Common myeloid progenitor, CD34-positive (primary cell): ENCODE results near the gene GLIPR1.

Experiments used
- CTCF ChIA-PET: fragments of 350-600 bp; sonication (Branson Sonifier 250); formaldehyde crosslinking; loops from one replicate; lab custom pipeline; 2021; ENCODE audit warnings: antibody characterized with exemption; lab: Charles Lee
- POLR2A ChIA-PET: fragments of 350-600 bp; sonication (Branson Sonifier 250); formaldehyde crosslinking; loops from one replicate; lab custom pipeline; 2021; ENCODE audit warnings: antibody characterized with exemption; lab: Charles Lee
- DNase-seq, 3 donors: peaks; one replicate each; pipeline versions ENCODE4 v3.0.0 to v3.0.0-alpha.2; 2013
- H3K27ac ChIP-seq, 2 experiments: 1 replicate in 1 of 2; 2 replicates in 1 of 2; pipeline ENCODE4 v1.7.0; 2013; ENCODE audit warnings: inconsistent platforms in 2 of 2, low read length in 2 of 2, mild to moderate bottlenecking in 2 of 2, low read depth in 1 of 2, moderate library complexity in 1 of 2; ENCODE audit not compliant: severe bottlenecking in 2 of 2, insufficient read depth in 1 of 2, poor library complexity in 1 of 2
- H3K27me3 ChIP-seq, 5 experiments: replicated peaks in 2 of 5; 1 replicate in 3 of 5; 2 replicates in 2 of 5; pipeline versions ENCODE4 v1.6.1 to v1.7.0; 2013; ENCODE audit warnings: low read length in 4 of 5, mild to moderate bottlenecking in 2 of 5, moderate library complexity in 2 of 5, inconsistent platforms in 1 of 5; ENCODE audit not compliant: insufficient read depth in 5 of 5, control insufficient read depth in 4 of 5
- H3K36me3 ChIP-seq, 4 experiments: 1 replicate in 2 of 4; 2 replicates in 2 of 4; pipeline versions ENCODE4 v1.6.1 to v1.7.0; 2013; ENCODE audit warnings: low read length in 3 of 4, control low read depth in 1 of 4, mild to moderate bottlenecking in 1 of 4; ENCODE audit not compliant: control insufficient read depth in 4 of 4, insufficient read depth in 4 of 4
- H3K4me1 ChIP-seq, 4 experiments: 1 replicate in 3 of 4; 2 replicates in 1 of 4; pipeline versions ENCODE4 v1.6.1 to v1.7.1; 2013; ENCODE audit warnings: low read length in 3 of 4, mild to moderate bottlenecking in 3 of 4, control low read depth in 1 of 4, inconsistent platforms in 1 of 4, moderate library complexity in 1 of 4; ENCODE audit not compliant: control insufficient read depth in 4 of 4, insufficient read depth in 4 of 4; ENCODE audit errors: control extremely low read depth in 1 of 4
- H3K4me3 ChIP-seq, 7 experiments: 1 replicate in 4 of 7; 2 replicates in 3 of 7; pipeline versions ENCODE4 v1.5.1 to v1.7.0; 2013; ENCODE audit warnings: mild to moderate bottlenecking in 7 of 7, low read length in 6 of 7, moderate library complexity in 6 of 7, inconsistent platforms in 2 of 7, low read depth in 2 of 7, control low read depth in 1 of 7; ENCODE audit not compliant: insufficient read depth in 4 of 7, control insufficient read depth in 1 of 7; ENCODE audit errors: extremely low read depth in 1 of 7
- H3K9me3 ChIP-seq, 5 experiments: 1 replicate in 4 of 5; 2 replicates in 1 of 5; pipeline versions ENCODE4 v1.6.1 to v1.7.1; 2013; ENCODE audit warnings: low read length in 4 of 5, mild to moderate bottlenecking in 2 of 5, inconsistent platforms in 1 of 5, low read depth in 1 of 5, moderate library complexity in 1 of 5; ENCODE audit not compliant: control insufficient read depth in 4 of 5, insufficient read depth in 2 of 5; ENCODE audit errors: control extremely low read depth in 1 of 5
- WGBS: methylation state at CpG from one replicate; pipeline ENCODE4 v1.1.5; 2013; ENCODE audit not compliant: insufficient coverage; 5-methylcytosine and 5-hydroxymethylcytosine counted together

Gene GLIPR1

DNA sequence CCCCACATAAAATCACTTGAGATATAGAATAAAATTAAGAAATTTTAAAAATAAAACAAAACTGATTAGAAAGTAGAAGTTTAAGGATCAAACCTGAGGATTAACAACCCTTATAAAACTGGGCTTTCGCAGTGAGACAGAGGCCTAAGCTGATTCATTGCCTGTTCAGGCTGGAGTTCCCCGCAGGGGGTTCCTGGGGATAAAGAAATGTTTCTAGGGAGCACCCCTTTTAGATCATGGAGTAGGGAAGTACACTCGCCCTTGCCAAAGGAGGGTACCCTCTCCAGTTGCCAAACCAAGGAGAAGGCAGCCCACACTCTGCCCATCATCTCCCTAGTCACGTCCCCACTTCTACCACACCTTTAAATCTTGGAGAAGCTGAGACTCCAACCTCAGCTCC, 6.8 kb downstream of the GLIPR1 start:
- CTCF ChIA-PET, result interaction anchor here (0.7 to 1.6 kb wide), 7 partner anchors 8 to 550 kb away, joined by 3 to 6 read pairs (median 3); partner anchors contain the start of gene GLIPR1L2
- H3K4me1 ChIP-seq, result peaks cover 21 to 50% (median 30%) of the 10 kb centered on the region in 4 experiments
- WGBS, result 96% methylated on average over 4 of the region's 4 CpGs

DNA sequence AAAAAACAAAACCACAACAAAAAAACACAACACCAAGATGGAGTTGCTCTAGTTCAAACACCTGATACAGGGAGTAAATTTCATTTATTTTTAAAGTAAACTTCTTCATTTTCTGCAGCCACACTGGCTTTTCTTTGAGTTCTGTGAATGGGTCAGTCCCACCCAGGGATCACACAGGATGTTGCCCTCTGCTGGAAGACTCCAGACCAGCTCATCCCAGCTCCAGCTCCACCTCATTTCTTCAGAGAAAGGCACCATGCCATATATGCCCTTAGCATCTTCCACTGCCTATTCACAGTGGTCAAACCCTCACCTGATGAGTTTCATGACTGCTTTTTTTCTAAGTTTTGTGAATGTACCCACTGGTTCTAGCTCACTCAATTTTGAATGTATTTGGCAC, 8.0 kb downstream of the GLIPR1 start:
- Histone ChIP-seq H3K27ac (no peak overlapping the region), H3K9me3 (no peaks in the 10 kb centered on the region), H3K27me3 (no peaks in the 10 kb centered on the region), H3K36me3 (peaks cover 4 to 71% (median 22%) of the 10 kb centered on the region in 4 experiments), H3K4me3 (no peak overlapping the region), H3K4me1 (peaks cover 13 to 45% (median 24%) of the 10 kb centered on the region in 4 experiments)
- POLR2A ChIA-PET, result interaction anchor here (0.8 kb wide), 1 partner anchor 97 kb away, joined by 4 read pairs; no protein-coding TSS in a partner anchor
- CTCF ChIA-PET, result interaction anchor here (0.8 to 1.9 kb wide), 9 partner anchors 9 to 158 kb away, joined by 3 to 6 read pairs (median 3); partner anchors contain the start of genes CAPS2 and GLIPR1L2
- peak in 2 of 3 donors; percentile 48 to 56 for DNase-seq

More for the DNA sequence above, 6.8 kb downstream of the GLIPR1 start:
- no peak overlapping the region for H3K4me3 ChIP-seq
- H3K27ac ChIP-seq, result no peak overlapping the region
- DNase-seq, result no peak
- POLR2A ChIA-PET, result no interaction called here
- H3K27me3 ChIP-seq, result no peaks in the 10 kb centered on the region
- H3K36me3 ChIP-seq, result peaks cover 3 to 67% (median 19%) of the 10 kb centered on the region in 4 experiments
- no peaks in the 10 kb centered on the region for H3K9me3 ChIP-seq

DNA sequence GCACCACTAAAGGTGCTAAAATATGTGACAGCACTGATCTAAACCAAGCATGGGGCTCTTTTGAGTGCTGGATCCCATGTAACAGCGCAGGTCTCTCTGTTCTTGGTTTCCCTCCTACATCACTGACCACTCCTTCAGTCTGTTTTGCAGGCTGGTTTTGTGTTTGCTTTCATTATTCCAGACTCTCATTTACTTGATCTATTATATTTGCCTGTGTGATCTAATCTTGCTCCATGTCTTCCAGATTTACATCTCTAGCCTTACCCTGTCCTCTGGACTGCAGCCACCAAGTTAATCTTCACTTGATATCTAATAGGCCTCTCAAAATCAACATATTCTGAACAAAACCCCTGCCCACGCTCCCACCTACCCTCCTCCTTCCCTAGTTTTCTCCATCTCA, 8.6 kb downstream of the GLIPR1 start:
- Histone ChIP-seq H3K27ac (no peak overlapping the region), H3K27me3 (no peaks in the 10 kb centered on the region), H3K36me3 (peaks cover 4 to 72% (median 26%) of the 10 kb centered on the region in 4 experiments), H3K4me1 (peaks cover 9 to 39% (median 18%) of the 10 kb centered on the region in 4 experiments), H3K4me3 (no peak overlapping the region), H3K9me3 (no peaks in the 10 kb centered on the region)
- WGBS, result 100% methylated on average over 1 of the region's 2 CpGs
- POLR2A ChIA-PET, result interaction anchor here (0.8 kb wide), 1 partner anchor 97 kb away, joined by 4 read pairs; no protein-coding TSS in a partner anchor
- DNase-seq, result no peak
- CTCF ChIA-PET, result interaction anchor here (0.8 to 1.9 kb wide), 8 partner anchors 8 to 159 kb away, joined by 3 to 4 read pairs (median 3); partner anchors contain the start of genes CAPS2, GLIPR1L1 and GLIPR1L2

DNA sequence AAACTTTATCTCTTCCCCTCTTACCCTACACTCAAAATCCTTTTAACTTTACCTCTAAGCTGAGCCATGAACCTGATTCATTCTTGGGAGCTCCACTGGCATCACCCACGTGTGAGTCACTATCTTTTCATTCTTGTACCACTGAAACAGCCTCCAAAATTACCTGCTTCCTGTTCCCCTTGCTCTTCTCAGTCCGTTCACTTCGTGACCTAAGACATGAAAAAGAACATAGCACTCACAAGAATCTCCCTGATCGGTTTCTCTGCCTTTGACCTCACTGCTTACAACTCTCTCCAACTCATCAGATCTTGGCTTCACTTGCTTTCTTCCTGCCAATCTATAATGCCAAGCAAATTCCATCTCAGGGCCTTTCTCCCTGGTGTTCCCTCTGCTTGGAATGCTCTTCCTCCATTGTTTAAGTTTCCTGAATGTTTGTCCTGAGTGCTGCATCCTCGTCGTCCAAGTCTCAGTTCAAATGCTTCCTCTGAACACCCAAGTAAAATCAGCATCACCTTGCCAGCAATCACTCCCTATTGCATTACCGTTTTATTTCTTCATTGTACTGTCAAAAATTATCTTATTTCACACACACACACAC, 9.2 kb downstream of the GLIPR1 start:
- WGBS, result 77% methylated on average over 4 of the region's 7 CpGs
- Histone ChIP-seq H3K4me3 (no peak overlapping the region), H3K4me1 (peaks cover 6 to 34% (median 13%) of the 10 kb centered on the region in 4 experiments), H3K27ac (no peak overlapping the region), H3K36me3 (peaks cover 4 to 73% (median 28%) of the 10 kb centered on the region in 4 experiments), H3K27me3 (no peaks in the 10 kb centered on the region), H3K9me3 (no peaks in the 10 kb centered on the region)
- peak in 2 of 3 donors; percentile 35 for DNase-seq
- ChIA-PET POLR2A (no interaction called here), CTCF (interaction anchor here (0.8 to 1.9 kb wide), 4 partner anchors 8 to 159 kb away, joined by 3 to 4 read pairs (median 4); partner anchors contain the start of genes CAPS2, GLIPR1L1 and GLIPR1L2)

DNA sequence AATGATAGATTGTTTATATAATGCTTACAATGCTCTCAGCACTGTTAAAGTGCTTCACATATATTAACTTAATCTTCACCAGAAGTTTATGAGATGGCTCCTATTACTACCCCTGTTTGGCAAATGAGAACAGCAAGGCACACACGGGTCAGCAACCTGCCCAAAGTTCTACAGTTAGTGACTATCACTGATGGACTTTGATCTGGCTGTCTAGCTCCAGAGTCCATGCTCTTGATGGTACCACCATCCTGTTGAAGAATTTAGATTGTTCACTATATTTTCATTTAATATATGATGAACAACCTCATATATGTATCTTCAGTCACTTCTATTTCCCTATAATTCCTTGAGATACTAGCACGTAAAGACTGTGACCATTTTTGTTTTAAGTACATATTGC, 10.6 kb downstream of the GLIPR1 start:
- Histone ChIP-seq H3K9me3 (no peaks in the 10 kb centered on the region), H3K27me3 (no peaks in the 10 kb centered on the region), H3K4me3 (no peak overlapping the region), H3K4me1 (peaks cover 4 to 24% (median 7%) of the 10 kb centered on the region in 4 experiments), H3K27ac (no peak overlapping the region), H3K36me3 (peaks cover 12 to 78% (median 33%) of the 10 kb centered on the region in 4 experiments)
- CTCF ChIA-PET, result interaction anchor here (1.6 kb wide), 1 partner anchor 8 kb away, joined by 14 read pairs; no protein-coding TSS in a partner anchor
- WGBS, result no CpG with 5 or more reads among the region's 2 CpGs
- POLR2A ChIA-PET, result no interaction called here
- DNase-seq, result no peak

DNA sequence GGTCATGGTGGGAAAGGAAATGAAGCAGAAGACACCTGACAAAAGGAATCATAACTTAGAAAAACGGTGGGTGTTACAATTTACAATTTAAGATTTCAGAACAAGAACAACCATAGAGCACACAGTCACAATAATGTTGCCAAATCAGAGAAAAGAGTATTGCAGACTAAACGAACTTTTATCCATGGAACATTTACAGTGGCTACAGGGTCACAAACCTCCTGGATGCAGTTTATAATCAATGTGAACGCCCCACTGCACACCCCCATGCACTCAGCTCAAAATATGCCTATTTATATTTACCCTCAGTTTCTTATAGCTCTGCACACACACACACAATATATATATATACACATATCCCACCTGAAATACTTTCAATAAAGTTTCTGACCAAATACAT, 22.9 kb downstream of the GLIPR1 start:
- 78% methylated on average over 3 of the region's 3 CpGs for WGBS
- no peaks in the 10 kb centered on the region for H3K9me3 ChIP-seq
- H3K36me3 ChIP-seq, result peaks cover 22 to 81% (median 53%) of the 10 kb centered on the region in 4 experiments
- DNase-seq, result no peak
- peaks cover 0 to 3% (median 0%) of the 10 kb centered on the region in 4 experiments for H3K4me1 ChIP-seq
- no peak overlapping the region for H3K27ac ChIP-seq
- POLR2A ChIA-PET, result no interaction called here
- H3K27me3 ChIP-seq, result no peaks in the 10 kb centered on the region
- no peak overlapping the region for H3K4me3 ChIP-seq
- CTCF ChIA-PET, result interaction anchor here (1.3 to 6.7 kb wide), 4 partner anchors 15 to 170 kb away, joined by 3 to 70 read pairs (median 28); partner anchors contain the start of genes GLIPR1 and GLIPR1L1
